Liver (tissue), 3 donors: ENCODE measurements around the gene CYP4Z1.
"Not testable (repeated sequence)": the region's sequence is repeated elsewhere in the genome, so short reads cannot be mapped to it uniquely, and the experiment has no call there.

Experiments used
- EGR1 ChIP-seq, 2 donors: IDR thresholded peaks; 2 replicates each; pipeline ENCODE4 v1.6.1; 2016 to 2018; ENCODE audit warnings: antibody characterized with exemption in 2 of 2, low read depth in 2 of 2
- FOXA1 ChIP-seq: IDR thresholded peaks from 2 replicates; pipeline ENCODE4 v1.6.1; 2016; ENCODE audit warnings: antibody characterized with exemption
- GABPA ChIP-seq, 2 donors: IDR thresholded peaks in 1 of 2; conservative IDR thresholded peaks in 1 of 2; 2 replicates each; pipeline ENCODE4 v1.6.1; 2016; ENCODE audit warnings: antibody characterized with exemption in 2 of 2, mild to moderate bottlenecking in 1 of 2, moderate library complexity in 1 of 2
- HNF4G ChIP-seq: IDR thresholded peaks from 2 replicates; pipeline ENCODE4 v1.6.1; 2016; ENCODE audit warnings: antibody characterized with exemption
- JUND ChIP-seq, 2 donors: IDR thresholded peaks; 2 replicates each; pipeline ENCODE4 v1.6.1; 2016; ENCODE audit warnings: antibody characterized with exemption in 2 of 2
- RAD21 ChIP-seq, 2 donors: IDR thresholded peaks; 2 replicates each; pipeline ENCODE4 v1.6.1; 2016; ENCODE audit warnings: antibody characterized with exemption in 2 of 2, mild to moderate bottlenecking in 2 of 2
- TAF1 ChIP-seq: conservative IDR thresholded peaks from 2 replicates; pipeline ENCODE4 v1.6.1; 2016; ENCODE audit warnings: antibody characterized with exemption, mild to moderate bottlenecking
- YY1 ChIP-seq: IDR thresholded peaks from 2 replicates; pipeline ENCODE4 v1.6.1; 2016; ENCODE audit warnings: antibody characterized with exemption, mild to moderate bottlenecking
- TF ChIP-seq, protein P1 (sequence below): IDR thresholded peaks from 2 replicates; pipeline ENCODE4 v1.6.1; 2016; ENCODE audit warnings: antibody characterized with exemption, mild to moderate bottlenecking
- TF ChIP-seq, protein P2 (sequence below): fragments of 150-350 bp; IDR thresholded peaks from 2 replicates; pipeline ENCODE4 v1.5.1; 2017; ENCODE audit warnings: improper control_type of control experiment, low read depth, low read length; ENCODE audit not compliant: missing input control
- donor health status: healthy.
- donor health status: healthy.

DNA sequence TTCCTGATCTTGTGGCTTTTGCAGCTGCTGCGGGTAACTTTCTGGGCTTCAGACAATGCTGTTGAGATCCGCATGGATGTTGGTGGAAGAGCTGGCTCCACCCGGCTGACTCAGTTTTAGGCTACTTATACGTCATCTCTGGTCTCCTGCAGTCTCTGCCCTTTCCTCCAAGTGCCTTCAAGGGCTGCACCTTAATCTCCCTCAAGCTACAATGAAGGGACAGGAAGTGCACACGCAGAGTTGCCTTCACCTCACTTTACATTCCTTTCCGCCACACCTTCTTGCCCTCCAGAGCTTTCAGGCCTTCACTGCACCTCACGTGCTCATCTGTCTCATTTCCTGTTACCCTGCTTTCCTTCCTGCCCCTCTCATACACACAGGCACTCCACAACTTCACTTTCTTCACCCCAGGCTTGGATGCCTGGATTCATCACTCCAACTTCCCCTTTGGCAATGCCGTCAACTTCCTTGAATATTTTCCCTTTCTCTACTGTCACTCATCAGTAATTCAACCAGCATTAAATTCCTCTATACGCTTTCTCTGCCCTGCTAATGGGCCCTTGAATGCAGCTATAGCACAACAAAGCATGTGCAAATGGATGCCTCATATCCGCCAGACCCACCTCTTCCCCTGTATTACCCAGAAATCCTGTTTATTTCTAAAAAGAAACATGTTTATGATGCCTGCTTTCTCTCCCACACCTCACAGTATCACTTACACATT lies 41.0 kb downstream of the CYP4Z1 start:
- TF ChIP-seq FOXA1; GABPA (IDR thresholded peaks at IDR 0.05 in 1 of 2, conservative IDR thresholded peaks at IDR 0.05 in 1 of 2); TAF1; JUND (IDR thresholded peaks at IDR 0.05); RAD21 (IDR thresholded peaks at IDR 0.05); HNF4G; EGR1 (IDR thresholded peaks at IDR 0.05; ENCODE audit: low read depth in 2 of 2); YY1: not testable (repeated sequence)
- TF ChIP-seq, protein P1, sequence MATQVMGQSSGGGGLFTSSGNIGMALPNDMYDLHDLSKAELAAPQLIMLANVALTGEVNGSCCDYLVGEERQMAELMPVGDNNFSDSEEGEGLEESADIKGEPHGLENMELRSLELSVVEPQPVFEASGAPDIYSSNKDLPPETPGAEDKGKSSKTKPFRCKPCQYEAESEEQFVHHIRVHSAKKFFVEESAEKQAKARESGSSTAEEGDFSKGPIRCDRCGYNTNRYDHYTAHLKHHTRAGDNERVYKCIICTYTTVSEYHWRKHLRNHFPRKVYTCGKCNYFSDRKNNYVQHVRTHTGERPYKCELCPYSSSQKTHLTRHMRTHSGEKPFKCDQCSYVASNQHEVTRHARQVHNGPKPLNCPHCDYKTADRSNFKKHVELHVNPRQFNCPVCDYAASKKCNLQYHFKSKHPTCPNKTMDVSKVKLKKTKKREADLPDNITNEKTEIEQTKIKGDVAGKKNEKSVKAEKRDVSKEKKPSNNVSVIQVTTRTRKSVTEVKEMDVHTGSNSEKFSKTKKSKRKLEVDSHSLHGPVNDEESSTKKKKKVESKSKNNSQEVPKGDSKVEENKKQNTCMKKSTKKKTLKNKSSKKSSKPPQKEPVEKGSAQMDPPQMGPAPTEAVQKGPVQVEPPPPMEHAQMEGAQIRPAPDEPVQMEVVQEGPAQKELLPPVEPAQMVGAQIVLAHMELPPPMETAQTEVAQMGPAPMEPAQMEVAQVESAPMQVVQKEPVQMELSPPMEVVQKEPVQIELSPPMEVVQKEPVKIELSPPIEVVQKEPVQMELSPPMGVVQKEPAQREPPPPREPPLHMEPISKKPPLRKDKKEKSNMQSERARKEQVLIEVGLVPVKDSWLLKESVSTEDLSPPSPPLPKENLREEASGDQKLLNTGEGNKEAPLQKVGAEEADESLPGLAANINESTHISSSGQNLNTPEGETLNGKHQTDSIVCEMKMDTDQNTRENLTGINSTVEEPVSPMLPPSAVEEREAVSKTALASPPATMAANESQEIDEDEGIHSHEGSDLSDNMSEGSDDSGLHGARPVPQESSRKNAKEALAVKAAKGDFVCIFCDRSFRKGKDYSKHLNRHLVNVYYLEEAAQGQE = not testable (repeated sequence)
- TF ChIP-seq, protein P2, sequence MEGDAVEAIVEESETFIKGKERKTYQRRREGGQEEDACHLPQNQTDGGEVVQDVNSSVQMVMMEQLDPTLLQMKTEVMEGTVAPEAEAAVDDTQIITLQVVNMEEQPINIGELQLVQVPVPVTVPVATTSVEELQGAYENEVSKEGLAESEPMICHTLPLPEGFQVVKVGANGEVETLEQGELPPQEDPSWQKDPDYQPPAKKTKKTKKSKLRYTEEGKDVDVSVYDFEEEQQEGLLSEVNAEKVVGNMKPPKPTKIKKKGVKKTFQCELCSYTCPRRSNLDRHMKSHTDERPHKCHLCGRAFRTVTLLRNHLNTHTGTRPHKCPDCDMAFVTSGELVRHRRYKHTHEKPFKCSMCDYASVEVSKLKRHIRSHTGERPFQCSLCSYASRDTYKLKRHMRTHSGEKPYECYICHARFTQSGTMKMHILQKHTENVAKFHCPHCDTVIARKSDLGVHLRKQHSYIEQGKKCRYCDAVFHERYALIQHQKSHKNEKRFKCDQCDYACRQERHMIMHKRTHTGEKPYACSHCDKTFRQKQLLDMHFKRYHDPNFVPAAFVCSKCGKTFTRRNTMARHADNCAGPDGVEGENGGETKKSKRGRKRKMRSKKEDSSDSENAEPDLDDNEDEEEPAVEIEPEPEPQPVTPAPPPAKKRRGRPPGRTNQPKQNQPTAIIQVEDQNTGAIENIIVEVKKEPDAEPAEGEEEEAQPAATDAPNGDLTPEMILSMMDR = not testable (repeated sequence)
